T-cell (primary cell): ENCODE data around the gene ZNF682. TPM values are rescaled to one million over a fixed set of nuclear protein-coding genes. Genes with fewer than 3 reads are reported as not detected.
"Not testable (repeated sequence)": the region's sequence is repeated elsewhere in the genome, so short reads cannot be mapped to it uniquely, and the experiment has no call there.

ENCODE experiments used
- ATAC-seq, 4 experiments: fragments of 200-7000 bp in 3 of 4; fragments of 150-1000 bp in 1 of 4; cut with Tn5 transposase; replicated peaks in 1 of 4; 1 replicate in 3 of 4; 2 replicates in 1 of 4; pipeline ENCODE4 v1.10.0; 2021; ENCODE audit warnings: moderate library complexity in 3 of 4, mild to moderate bottlenecking in 2 of 4, moderate number of reproducible peaks in 1 of 4
- CTCF ChIA-PET, 2 donors: fragments of 300-600 bp; sonication (Branson Sonifier 250); formaldehyde crosslinking; loops; one replicate each; lab custom pipeline; 2022; ENCODE audit warnings: antibody characterized with exemption in 2 of 2; lab: Charles Lee
- POLR2A ChIA-PET, 2 donors: fragments of 300-600 bp; sonication (Branson Sonifier 250); formaldehyde crosslinking; loops; one replicate each; lab custom pipeline; 2022; ENCODE audit warnings: antibody characterized with exemption in 2 of 2; lab: Charles Lee
- DNase-seq, 35 experiments: peaks; one replicate each; pipeline versions ENCODE4 v3.0.0 to v3.0.0-alpha.2; 2013 to 2023
- H3K27ac ChIP-seq: one replicate; pipeline ENCODE4 v1.5.1; 2013; ENCODE audit warnings: low read length
- H3K27me3 ChIP-seq, 2 experiments: replicated peaks in 1 of 2; 1 replicate in 1 of 2; 2 replicates in 1 of 2; pipeline versions ENCODE4 v1.6.1 to v1.7.0; 2013; ENCODE audit warnings: low read length in 1 of 2, mixed read lengths in 1 of 2; ENCODE audit not compliant: control insufficient read depth in 2 of 2, insufficient read depth in 2 of 2; ENCODE audit errors: extremely low read depth in 1 of 2
- H3K36me3 ChIP-seq, 2 donors: 1 replicate in 1 of 2; 2 replicates in 1 of 2; pipeline versions ENCODE4 v1.6.1 to v1.7.0; 2013; ENCODE audit warnings: low read length in 1 of 2; ENCODE audit not compliant: control insufficient read depth in 2 of 2, insufficient read depth in 1 of 2; ENCODE audit errors: extremely low read depth in 1 of 2
- H3K4me1 ChIP-seq, 2 experiments: 1 replicate in 1 of 2; 2 replicates in 1 of 2; pipeline versions ENCODE4 v1.6.1 to v1.7.0; 2013; ENCODE audit warnings: low read length in 2 of 2, mixed read lengths in 1 of 2; ENCODE audit not compliant: insufficient read depth in 2 of 2, control insufficient read depth in 1 of 2; ENCODE audit errors: extremely low read depth in 1 of 2
- H3K4me3 ChIP-seq, 2 donors: 1 replicate in 1 of 2; 2 replicates in 1 of 2; pipeline versions ENCODE4 v1.5.1 to v1.7.0; 2013; ENCODE audit warnings: mild to moderate bottlenecking in 2 of 2, low read length in 1 of 2, moderate library complexity in 1 of 2; ENCODE audit not compliant: control insufficient read depth in 1 of 2; ENCODE audit errors: extremely low read depth in 1 of 2
- H3K9me3 ChIP-seq: 2 replicates; pipeline ENCODE4 v1.7.0; 2013
- H3K27ac Mint-ChIP-seq, 2 donors: one replicate each; pipeline ENCODE4 v1.8.0; 2020 to 2021; ENCODE audit warnings: mild to moderate bottlenecking in 2 of 2, mixed read lengths in 2 of 2
- H3K27me3 Mint-ChIP-seq, 2 donors: one replicate each; pipeline ENCODE4 v1.8.0; 2021 to 2022; ENCODE audit warnings: mixed read lengths in 2 of 2
- H3K36me3 Mint-ChIP-seq: one replicate; pipeline ENCODE4 v1.8.0; 2021; ENCODE audit warnings: mixed read lengths
- H3K4me1 Mint-ChIP-seq, 3 donors: one replicate each; pipeline ENCODE4 v1.8.0; 2020 to 2022; ENCODE audit warnings: mixed read lengths in 3 of 3, mild to moderate bottlenecking in 1 of 3
- H3K4me3 Mint-ChIP-seq, 3 donors: one replicate each; pipeline ENCODE4 v1.8.0; 2020 to 2022; ENCODE audit warnings: mild to moderate bottlenecking in 3 of 3, mixed read lengths in 3 of 3, moderate library complexity in 3 of 3
- H3K9me3 Mint-ChIP-seq, 3 donors: one replicate each; pipeline ENCODE4 v1.8.0; 2020 to 2022; ENCODE audit warnings: mixed read lengths in 3 of 3
- WGBS: methylation state at CpG from one replicate; pipeline ENCODE4 v1.1.5; 2013; ENCODE audit warnings: missing lambda C conversion rate; ENCODE audit not compliant: insufficient coverage; 5-methylcytosine and 5-hydroxymethylcytosine counted together
- total RNA-seq, 35 experiments: library from RNA in 6 of 35; stranded (reverse) in 6 of 35; fragments of 120-200 nt in 1 of 35; gene quantifications; one replicate each; pipeline versions ENCODE4 v1.2.1 to v1.2.4 and lab custom pipeline; 2013 to 2026

ZNF682 gene
- total RNA-seq, 5 donors from 2014 or later (not counting 1 experiment from before 2014, with no cell fraction given), result 7.5 to 14.4 (median 9.0) TPM

DNA sequence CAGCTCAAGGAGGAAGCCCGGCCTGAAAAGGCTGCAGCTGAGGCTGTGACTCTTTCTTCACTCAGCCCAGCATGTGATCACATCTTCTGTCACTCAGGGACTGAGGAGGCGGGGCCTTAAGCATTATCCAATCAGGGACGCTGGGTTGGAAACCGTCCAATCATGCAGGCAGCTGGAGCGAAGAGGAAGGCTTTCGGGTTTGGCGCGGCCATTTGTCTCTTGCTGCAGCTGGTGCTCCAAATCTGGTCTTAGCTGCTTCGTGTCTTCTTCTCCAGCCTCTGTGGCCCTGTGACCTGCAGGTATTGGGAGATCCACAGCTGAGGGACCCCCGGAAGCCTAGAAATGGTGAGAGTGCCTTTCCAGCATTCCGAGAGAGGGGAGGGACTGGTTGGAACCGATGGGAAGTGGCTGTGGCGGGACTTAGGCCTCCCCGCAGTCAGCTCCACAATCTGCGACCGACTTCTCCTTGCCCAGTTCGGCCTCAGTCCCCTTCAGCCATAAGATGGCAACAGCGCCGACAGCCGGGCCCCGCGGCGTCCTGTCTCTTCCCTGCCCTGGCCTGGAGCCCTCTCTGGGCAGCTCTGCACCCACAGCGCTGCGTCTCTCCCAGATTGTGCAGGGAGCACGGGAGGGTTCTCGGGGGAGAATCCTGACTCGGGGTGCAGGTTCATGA, 38.6 kb upstream of the ZNF682 start, which contains the start of gene ZNF90:
Gene ZNF90, plus strand, starts transcription at position 210 of the 673 bp plus-strand sequence. Its CDS starts 133 bp downstream, at position 343.
- DNase-seq (peak; percentile 63 to 94 (median 87)), ATAC-seq (peak; percentile 97 to 100 (median 99))
- Histone ChIP-seq H3K27me3 (peaks cover 0 to 12% of the 10 kb centered on the region in 2 experiments), H3K4me3 (peak within 1 kb of the TSS; percentile 60 to 85), H3K36me3 (no peaks in the 10 kb centered on the region), H3K4me1 (peaks cover 6 to 17% of the 10 kb centered on the region in 2 experiments), H3K9me3 (no peaks in the 10 kb centered on the region), H3K27ac (no peak within 1 kb of the TSS)
- POLR2A ChIA-PET, result interaction anchor here in 1 of 2 donors (0.6 to 1.1 kb wide), 3 partner anchors 39 to 1203 kb away, joined by 3 to 5 read pairs (median 3); partner anchors contain the start of gene ZNF682
- H3K9me3 Mint-ChIP-seq, result no peaks in the 10 kb centered on the region
- H3K27ac Mint-ChIP-seq, result no peak within 1 kb of the TSS
- peak within 1 kb of the TSS; percentile 83 to 89 (median 87) for H3K4me3 Mint-ChIP-seq
- CTCF ChIA-PET, result interaction anchor here in 1 of 2 donors (0.6 to 0.7 kb wide), 2 partner anchors 25 to 208 kb away, joined by 4 to 5 read pairs; no protein-coding TSS in a partner anchor
- no peaks in the 10 kb centered on the region for H3K27me3 Mint-ChIP-seq
- H3K36me3 Mint-ChIP-seq, result peaks cover 9% of the 10 kb centered on the region
- peaks cover 0 to 19% (median 15%) of the 10 kb centered on the region in 3 donors for H3K4me1 Mint-ChIP-seq
- WGBS, result 9% methylated on average over 24 of the region's 28 CpGs

DNA sequence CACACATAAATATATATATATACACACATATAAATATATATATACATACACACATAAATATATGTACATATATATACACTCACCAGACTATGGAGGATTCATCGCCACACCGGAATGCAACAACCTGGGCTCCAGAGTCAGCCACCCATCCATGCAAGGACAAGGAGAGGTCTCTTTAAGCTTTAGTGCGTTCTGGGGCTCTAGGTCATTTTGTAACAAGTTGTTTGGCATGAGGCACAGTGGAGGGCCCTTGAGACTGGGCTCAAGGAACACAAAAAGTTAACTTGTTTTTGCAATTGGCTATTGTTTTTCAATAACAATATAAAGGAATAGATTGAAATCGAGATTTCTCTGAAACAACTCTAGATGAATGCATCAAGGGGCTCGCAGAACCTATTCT, 33.6 kb upstream of the ZNF682 start:
- Histone ChIP-seq H3K4me3 (no peak overlapping the region), H3K27me3 (peaks cover 2 to 5% of the 10 kb centered on the region in 2 experiments), H3K27ac (no peak overlapping the region), H3K36me3 (no peaks in the 10 kb centered on the region), H3K4me1 (peaks cover 4 to 5% of the 10 kb centered on the region in 2 experiments), H3K9me3 (no peaks in the 10 kb centered on the region)
- Mint-ChIP-seq H3K4me1 (peaks cover 0 to 4% (median 4%) of the 10 kb centered on the region in 3 donors), H3K27ac (no peak overlapping the region), H3K4me3 (no peak overlapping the region), H3K9me3 (peaks cover 0 to 9% (median 8%) of the 10 kb centered on the region in 3 donors), H3K27me3 (peaks cover 9 to 15% of the 10 kb centered on the region in 2 donors), H3K36me3 (no peaks in the 10 kb centered on the region)
- no peak for ATAC-seq
- no peak for DNase-seq
- 94% methylated on average over 3 of the region's 5 CpGs for WGBS
- CTCF ChIA-PET, result no interaction called here
- POLR2A ChIA-PET, result no interaction called here

DNA sequence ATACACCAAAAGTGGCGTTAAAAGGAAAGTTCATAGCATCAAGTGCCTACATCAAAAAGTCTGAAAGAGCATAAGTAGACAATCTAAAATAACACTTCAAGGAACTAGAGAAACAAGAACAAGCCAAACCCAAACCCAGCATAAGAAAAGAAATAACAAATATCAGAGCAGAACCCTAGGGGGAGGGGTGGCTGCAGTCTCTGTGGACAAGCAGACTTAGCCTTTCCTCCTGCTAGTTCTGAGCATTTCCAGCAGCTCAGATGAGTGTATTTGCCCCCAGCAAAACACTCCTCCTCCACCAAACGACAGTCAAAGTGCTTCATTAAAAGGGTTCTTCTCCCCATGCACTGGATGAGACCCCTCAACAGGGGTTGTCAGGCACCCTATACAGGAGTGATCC, 31.4 kb upstream of the ZNF682 start:
- ATAC-seq, result no peak
- H3K27ac Mint-ChIP-seq, result no peak overlapping the region

DNA sequence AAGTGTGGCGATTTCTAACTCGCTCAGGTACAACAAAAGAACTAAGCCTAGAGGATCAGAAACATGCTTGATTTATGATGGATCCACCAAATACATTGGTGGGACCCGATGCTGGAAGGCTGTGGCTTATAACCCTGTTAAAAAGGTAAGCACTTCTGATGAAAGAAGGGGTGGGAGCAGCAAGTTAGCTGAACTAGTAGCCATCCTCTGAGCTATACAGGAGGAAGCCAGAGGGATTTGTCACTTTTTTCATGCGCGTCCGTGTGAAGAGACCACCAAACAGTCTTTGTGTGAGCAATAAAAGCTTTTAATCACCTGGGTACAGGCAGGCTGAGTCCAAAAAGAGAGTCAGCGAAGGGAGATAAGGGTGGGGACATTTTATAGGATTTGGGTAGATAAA, 29.3 kb upstream of the ZNF682 start:
- DNase-seq, H3K27me3 ChIP-seq, H3K9me3 ChIP-seq, H3K4me3 Mint-ChIP-seq, H3K4me3 ChIP-seq, H3K36me3 Mint-ChIP-seq, H3K27ac ChIP-seq, ATAC-seq, H3K4me1 Mint-ChIP-seq, H3K4me1 ChIP-seq, H3K36me3 ChIP-seq, POLR2A ChIA-PET: not testable (repeated sequence)
- WGBS, result 48% methylated on average over 5 of the region's 7 CpGs
- Mint-ChIP-seq H3K27ac (peak overlapping the region in 1 of 2 donors; percentile 55), H3K9me3 (peaks cover 0 to 12% (median 9%) of the 10 kb centered on the region in 3 donors), H3K27me3 (peaks cover 24 to 25% of the 10 kb centered on the region in 2 donors)
- CTCF ChIA-PET, result interaction anchor here in 1 of 2 donors (0.6 kb wide), 1 partner anchor 1704 kb away, joined by 4 read pairs; no protein-coding TSS in a partner anchor

More for the DNA sequence above, 31.4 kb upstream of the ZNF682 start:
- Histone ChIP-seq H3K36me3 (no peaks in the 10 kb centered on the region), H3K27ac (no peak overlapping the region), H3K27me3 (peaks cover 2 to 3% of the 10 kb centered on the region in 2 experiments), H3K9me3 (peaks cover 2% of the 10 kb centered on the region), H3K4me1 (no peaks in the 10 kb centered on the region), H3K4me3 (no peak overlapping the region)
- WGBS, result 40% methylated on average over 1 of the region's 2 CpGs
- no peaks in the 10 kb centered on the region for H3K4me1 Mint-ChIP-seq
- POLR2A ChIA-PET, result no interaction called here
- H3K27me3 Mint-ChIP-seq, result peaks cover 24 to 25% of the 10 kb centered on the region in 2 donors
- no peaks in the 10 kb centered on the region for H3K36me3 Mint-ChIP-seq
- peaks cover 0 to 12% (median 9%) of the 10 kb centered on the region in 3 donors for H3K9me3 Mint-ChIP-seq
- no peak for DNase-seq
- CTCF ChIA-PET, result no interaction called here
- no peak overlapping the region for H3K4me3 Mint-ChIP-seq

DNA sequence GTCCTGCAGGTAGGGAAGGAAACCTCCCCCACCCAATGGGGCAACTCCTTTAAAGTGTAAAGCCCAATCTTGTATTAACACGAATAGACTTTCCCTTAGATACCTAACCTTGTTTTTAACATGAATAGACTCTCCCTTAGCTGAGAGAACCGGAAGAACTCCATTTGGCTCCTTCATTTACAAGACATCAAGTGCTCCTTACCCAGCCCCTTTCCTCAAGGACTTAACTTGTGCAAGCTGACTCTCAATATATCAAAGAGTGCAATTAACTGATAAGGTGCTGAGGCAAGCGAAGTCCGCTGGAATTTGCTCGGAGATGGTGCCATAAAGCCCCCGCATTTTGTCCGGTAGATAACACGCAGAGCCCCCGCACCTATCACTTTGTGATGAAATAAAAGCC, 28.6 kb upstream of the ZNF682 start:
- H3K27me3 ChIP-seq, result peaks cover 2 to 3% of the 10 kb centered on the region in 2 experiments
- Mint-ChIP-seq H3K4me3 (no peak overlapping the region), H3K36me3 (no peaks in the 10 kb centered on the region), H3K9me3 (peaks cover 0 to 12% (median 9%) of the 10 kb centered on the region in 3 donors), H3K27ac (no peak overlapping the region), H3K4me1 (no peaks in the 10 kb centered on the region), H3K27me3 (peaks cover 24 to 25% of the 10 kb centered on the region in 2 donors)
- ATAC-seq (no peak), DNase-seq (no peak)
- POLR2A ChIA-PET, result no interaction called here
- no peaks in the 10 kb centered on the region for H3K4me1 ChIP-seq
- CTCF ChIA-PET, result no interaction called here
- WGBS, result 7% methylated on average over 2 of the region's 9 CpGs
- H3K27ac ChIP-seq, result no peak overlapping the region
- H3K36me3 ChIP-seq, result no peaks in the 10 kb centered on the region
- peaks cover 2% of the 10 kb centered on the region for H3K9me3 ChIP-seq
- no peak overlapping the region for H3K4me3 ChIP-seq

DNA sequence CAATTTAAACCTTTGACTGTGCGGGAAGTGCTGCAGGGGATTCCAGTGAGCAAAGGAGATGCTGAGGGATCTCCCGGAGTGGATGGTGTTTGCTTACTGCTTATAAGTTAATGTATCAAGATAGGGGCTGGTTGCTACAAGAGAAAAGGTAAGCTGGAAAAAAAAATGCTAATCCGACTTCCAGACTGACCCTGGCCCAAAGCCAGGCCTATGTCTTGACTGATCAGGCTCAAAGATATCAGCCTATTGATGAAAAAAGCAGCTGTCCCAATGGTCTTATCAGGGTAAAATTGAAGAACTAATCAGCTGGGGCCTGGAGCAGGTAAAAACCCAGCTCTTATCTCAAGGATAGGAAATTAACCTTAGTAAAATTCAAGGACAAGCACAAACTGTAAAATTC, 27.6 kb upstream of the ZNF682 start:
- Histone ChIP-seq H3K36me3 (no peaks in the 10 kb centered on the region), H3K9me3 (peaks cover 2% of the 10 kb centered on the region), H3K27me3 (peaks cover 2 to 3% of the 10 kb centered on the region in 2 experiments), H3K4me1 (no peaks in the 10 kb centered on the region), H3K4me3 (no peak overlapping the region), H3K27ac (no peak overlapping the region)
- Mint-ChIP-seq H3K9me3 (peaks cover 0 to 12% (median 9%) of the 10 kb centered on the region in 3 donors), H3K4me3 (no peak overlapping the region), H3K27ac (no peak overlapping the region), H3K36me3 (no peaks in the 10 kb centered on the region), H3K27me3 (peaks cover 24 to 25% of the 10 kb centered on the region in 2 donors), H3K4me1 (no peaks in the 10 kb centered on the region)
- no peak for DNase-seq
- no peak for ATAC-seq
- POLR2A ChIA-PET, result no interaction called here
- WGBS, result 86% methylated on average over 2 of the region's 3 CpGs
- CTCF ChIA-PET, result no interaction called here
